Stimulated activated CD8-positive, alpha-beta memory T cell treated with anti-CD3 and anti-CD28 coated beads, Interleukin-4, amount 100 ng/mL, for 4 hours (primary cell): ENCODE measurements around the gene BCAS4.

Source experiments
- DNase-seq, 2 donors: peaks; one replicate each; pipeline ENCODE4 v3.0.0-alpha.2; 2020; ENCODE audit warnings: low read depth in 2 of 2, low spot score in 1 of 2

The BCAS4 gene

DNA sequence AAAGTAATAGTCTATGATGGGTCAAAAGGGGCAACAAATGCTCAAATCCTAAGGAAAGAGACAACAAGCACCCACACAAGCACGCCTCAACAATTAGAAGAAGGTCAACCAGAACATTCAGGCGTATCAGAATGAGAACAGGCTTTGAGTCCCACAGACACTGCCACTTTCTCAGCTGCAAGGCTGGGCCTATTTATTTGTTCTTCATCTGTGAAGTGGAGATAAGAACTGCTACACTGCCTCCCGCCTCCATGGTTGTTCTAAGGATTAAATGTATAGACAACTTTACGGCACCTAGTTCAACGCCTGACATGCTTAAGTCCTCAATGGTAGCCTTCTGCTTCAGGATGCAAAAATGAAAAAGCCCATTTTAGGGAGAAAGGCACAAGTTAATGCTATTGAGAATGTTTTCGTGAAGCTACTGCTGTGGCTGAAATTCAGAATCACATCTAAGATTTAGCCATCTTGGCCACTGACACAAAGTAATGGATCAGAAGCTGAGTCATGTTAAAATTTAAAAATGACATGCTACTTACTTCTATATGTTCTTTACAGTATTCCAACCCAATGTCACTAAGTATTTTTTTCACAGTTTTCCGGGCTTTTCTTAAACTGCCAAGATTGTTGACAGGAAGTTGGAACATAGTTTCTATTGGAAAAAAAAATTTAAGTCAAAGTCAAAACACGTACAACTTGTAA lies 108.6 kb downstream of the BCAS4 start:
- no peak for DNase-seq

DNA sequence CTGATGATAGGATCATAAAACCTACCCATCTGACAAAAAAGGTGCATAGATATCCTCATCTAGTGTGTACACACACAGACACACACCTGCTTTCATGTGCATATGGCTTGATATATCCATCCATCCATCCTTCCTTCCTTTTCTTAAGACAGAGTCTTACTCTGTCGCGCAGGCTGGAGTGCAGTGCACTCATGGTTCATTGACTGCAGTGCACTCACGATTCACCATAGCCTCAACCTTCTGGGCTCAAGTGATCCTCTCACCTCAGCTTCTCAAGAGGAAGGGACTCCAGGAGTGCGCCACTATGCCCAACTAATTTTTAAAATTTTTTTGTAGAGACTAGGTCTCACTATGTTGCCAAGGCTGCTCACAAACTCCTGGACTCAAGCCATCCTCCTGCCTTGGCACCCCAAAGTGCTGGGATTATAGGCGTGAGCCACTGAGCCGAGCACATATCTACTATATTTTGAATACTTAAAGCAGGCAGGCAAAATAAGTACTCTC lies 109.3 kb downstream of the BCAS4 start:
- no peak for DNase-seq

DNA sequence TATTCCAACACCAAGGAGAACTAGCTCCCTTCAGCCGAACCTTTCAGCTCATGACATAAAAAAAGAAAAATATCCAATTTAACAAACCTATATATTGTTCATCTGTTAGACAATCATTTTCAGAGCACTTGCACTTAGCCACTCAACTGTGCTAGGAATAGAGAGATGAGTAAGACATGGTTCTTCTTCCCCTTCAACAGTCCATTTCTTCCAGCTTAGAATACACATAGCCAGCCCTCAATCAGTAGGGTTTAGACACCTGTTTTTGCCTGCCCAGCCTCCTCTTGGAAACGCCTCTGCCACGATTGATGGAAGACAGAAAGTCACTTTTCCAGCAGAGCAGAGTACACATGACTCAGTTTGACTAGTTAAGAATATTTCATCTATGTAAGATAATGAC lies 114.6 kb downstream of the BCAS4 start:
- DNase-seq = no peak

DNA sequence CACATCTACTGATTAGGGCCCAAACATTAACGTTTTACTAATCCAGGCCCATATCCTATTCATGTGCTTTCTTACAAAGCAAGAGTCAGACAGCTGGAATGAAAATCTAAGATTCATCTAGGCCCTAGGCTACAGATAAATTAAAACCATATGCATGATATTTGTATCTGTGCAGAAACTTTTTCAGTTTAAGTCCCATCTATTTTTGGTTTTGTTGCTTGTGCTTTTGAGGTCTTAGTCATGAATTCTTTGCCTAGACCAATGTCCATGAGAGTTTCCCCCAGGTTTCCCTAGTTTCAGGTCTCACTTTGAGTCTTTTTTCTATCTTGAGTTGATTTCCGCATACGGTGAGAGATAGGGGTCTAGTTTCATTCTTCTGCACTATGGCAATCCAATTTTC lies 116.2 kb downstream of the BCAS4 start:
- DNase-seq = no peak

DNA sequence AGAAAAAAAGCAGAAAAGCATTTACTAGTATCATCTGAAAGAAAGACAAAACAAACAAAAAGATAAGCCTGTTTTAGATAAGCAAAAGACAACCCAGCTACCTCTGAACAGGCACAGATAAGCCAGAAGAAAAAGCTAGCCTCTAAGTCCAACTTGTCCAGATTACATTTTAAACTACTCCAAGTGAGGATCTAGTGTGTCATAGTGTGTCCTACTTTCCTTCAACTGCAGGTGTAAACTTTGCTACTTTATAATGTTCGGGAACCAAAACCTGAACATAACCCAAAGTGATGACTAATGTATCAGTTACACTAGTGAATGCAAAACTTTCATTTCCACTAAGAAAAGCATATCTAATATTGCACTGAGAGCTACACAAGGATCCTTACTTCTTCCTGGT lies 116.9 kb downstream of the BCAS4 start:
- DNase-seq = no peak

DNA sequence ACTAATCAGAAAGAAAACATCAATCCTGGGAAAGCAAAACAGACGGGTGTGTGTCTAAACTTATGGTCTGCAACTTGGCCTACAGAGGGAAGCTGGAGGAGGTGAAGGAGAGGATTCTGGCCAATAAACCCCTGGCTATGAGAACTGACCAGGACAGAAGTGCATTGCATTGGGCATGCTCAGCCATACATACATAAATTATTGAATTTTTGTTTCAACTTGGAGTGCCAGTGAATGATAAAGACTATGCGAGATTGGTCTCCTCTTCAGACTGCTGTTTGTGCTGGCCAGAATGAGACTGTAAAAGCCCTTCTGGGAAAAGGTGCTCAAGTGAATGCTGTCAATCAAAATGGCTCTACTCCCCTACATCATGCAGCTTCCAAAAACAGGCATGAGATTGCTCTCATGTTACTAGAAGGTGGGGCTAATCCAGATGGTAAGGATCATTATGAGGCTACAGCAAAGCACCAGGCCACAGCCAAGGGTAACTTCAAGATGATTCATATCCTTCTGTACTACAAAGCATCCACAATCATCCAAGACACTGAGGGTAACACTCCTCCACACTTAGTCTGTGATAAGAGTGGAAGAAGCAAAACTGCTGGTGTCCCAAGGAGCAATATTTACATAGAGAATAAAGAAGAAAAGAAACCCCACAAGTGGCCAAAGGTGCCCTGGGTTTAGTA lies 119.0 kb downstream of the BCAS4 start:
- DNase-seq = no peak

DNA sequence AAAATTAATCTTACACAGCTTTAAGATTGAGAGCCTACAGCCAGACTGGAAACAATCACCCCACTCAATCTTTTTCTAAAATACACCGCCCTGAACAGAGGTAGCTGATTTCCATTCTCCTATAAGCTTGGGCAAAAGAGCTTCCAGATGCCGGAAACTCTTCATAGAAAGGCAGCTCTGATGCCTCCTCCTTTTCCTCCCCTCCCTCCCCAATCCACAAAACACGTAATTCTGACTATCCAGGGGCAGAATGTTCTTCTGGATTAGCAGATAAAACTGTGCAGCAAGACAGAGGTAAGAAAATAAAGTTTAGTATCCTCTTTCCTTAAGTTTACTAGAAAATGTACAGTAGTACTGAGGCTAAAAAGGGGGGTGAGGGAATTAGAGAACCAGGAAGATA lies 120.6 kb downstream of the BCAS4 start:
- DNase-seq = no peak

DNA sequence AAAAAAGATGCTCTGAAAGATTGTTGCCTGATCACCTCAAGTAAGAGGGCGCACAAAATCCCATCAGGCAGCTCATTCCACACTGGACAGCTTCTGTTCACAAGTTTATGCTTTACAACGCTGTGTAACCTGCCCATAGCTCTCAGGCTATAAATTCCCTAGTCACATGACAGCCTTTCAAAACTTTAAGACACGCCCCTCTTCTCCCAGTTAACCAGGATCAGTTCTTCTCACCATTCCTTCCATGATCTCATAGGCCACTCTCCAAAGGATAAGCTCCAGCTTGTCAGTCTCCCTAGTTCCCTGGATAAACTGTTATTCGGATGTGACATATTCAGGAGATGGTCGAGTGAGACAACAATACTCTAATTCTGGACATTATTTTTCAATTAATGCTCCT lies 121.4 kb downstream of the BCAS4 start:
- DNase-seq = no peak

DNA sequence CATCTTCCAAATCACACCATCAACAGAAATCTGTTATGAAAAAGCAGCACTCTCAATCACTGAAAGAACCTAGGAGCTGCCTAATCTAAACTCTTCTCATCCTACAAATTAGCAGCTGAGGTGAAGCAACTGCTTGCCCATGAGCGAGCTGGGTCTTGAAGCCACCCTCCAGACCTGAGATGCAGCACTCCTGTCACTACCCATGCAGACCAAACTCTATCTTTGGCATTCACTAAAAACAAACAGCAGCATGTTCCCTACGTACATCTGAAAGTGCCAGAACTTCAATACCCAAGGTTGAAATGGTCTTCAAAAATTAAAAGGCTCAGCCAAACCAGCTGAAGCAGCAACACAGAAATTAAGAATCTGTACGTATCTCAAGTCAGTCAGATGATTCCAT lies 122.1 kb downstream of the BCAS4 start:
- DNase-seq = no peak

DNA sequence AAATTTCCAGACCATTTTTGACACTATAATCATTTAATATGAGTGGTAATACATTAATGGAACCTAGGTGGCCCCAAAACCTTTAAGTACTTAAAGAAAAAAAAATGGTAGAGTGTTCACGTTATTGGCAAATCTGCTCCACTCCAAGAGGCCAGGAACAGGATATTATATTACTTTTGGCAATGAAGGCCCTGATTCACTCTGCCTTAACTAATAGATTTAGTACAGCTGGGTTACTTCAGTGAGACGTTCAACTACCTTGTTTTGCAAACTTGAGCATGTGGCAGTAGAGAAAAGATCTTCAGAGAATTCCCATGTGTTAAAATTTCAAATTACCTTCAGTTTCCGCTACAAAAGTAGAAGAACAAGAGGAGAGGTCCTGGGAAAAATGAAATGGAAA lies 123.5 kb downstream of the BCAS4 start:
- DNase-seq = no peak

DNA sequence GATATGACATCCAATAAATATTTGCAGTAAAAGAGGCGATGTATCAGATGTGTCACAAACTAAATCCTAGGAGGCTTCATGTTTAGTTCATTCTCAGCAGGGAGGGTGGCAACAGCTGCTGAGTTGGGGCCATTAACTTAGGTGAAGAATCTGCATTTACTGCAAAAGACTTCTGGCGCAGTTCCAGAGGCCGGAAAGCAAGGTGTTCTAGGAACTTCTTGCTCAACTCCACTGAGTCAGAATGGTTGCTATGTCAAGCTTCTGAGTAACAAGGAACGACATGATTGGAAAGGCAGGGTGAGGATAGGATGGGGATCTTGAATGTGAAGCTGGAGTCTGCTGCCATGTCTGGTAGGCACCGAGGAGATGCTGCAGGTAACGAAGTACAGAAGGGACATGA lies 124.7 kb downstream of the BCAS4 start:
- DNase-seq = no peak

DNA sequence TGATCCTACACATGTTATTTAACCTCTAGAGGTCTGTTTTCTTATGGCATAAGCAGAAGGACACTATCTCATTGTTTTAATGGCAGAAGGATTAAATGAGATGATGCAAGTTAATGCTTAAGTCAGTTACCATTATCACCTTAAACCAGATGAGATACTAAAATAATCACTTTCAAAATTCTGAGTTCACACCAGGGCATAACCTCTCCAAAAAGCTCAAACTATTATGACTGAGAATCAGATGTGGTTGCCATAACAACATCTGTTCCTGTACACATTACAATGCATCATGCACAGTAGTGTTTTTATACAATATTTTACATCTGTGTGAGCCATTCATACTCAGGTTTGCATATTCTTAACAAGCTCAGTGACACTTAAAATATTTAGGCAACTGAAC lies 126.1 kb downstream of the BCAS4 start:
- no peak for DNase-seq

DNA sequence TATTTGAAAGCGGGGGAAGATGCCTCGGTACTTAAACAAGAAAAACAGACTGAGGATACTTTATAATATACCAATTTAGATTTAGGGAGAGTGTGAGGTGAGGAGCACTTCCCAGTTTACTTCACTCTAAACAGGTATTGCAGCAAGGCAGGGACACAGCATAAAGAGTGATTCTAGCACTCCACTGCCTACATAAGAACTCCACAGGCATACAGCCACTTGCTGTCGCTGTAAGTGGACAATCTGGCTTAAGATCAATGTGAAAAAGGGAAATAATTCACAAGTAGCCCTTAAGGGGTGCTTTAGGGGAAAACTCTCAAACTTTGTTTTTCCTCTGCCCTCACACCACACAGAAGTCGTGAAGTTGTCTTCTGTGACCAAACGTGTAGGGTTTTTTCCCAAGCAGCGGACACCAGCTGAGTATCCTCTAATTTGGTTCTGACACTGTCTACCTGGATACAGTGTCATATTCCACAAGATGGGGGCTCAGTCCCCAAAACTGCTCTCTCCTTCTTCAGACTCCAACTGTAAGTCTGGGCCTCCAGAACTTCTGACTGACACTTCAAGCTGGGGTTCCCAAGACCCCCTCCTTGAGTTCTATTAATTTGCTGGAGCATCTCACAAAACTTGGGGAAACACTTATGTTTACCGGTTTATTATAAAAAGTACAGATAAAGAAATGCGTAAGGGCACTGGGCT lies 127.1 kb downstream of the BCAS4 start:
- no peak for DNase-seq

DNA sequence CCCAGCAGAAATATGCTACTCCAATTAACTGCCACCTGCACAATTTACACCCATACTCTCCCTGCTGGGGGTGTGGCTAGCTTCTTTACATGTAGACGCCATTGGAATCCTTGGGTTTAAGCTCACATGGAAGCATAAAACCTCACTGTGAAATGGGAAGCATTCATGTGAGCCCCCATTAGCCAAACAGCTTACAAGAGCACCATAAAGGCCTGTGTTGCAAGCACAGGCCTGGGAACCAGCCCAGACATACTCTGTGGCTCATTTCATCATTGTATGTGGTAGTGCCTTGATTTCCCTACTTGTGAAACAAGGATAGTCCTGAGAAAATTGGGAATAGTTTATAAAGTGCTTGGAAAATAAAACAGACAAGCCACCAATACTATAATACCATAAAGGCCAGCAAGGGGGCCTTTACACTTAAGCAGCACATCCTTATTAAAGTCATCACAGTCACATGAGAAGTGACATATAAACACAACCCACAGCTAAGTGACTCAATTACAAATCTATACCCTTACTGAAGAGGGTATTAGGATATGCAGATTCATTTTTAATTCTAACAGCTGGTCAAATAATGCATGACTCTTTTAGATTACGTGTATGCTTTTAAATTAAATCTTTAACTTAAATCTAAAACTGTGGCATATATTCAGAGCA lies 129.5 kb downstream of the BCAS4 start:
- no peak for DNase-seq

DNA sequence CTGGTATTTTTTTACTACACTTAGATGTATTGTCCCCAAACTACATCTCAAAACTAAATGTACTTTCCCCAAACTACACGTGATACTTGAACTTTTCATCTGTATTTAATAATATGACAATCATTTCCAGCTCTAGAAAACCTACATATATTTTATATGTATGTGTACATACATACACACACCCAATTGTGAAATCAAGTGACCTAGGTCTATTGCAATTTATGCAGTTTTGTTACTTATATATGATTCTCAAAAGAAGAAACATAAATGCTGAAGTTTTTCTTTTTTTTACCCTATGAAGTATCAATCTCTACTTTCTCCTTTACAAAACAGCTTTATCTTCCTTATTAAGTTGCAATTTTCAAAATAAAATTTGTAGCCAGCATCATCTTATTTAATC lies 131.7 kb downstream of the BCAS4 start:
- DNase-seq = no peak
